ENCODE measurements around the gene C6orf136.
A peak's percentile ranks its signal among the peaks of the same experiment; 100 is the strongest.
"Not testable (repeated sequence)": the region's sequence is repeated elsewhere in the genome, so short reads cannot be mapped to it uniquely, and the experiment has no call there.

The C6orf136 gene

DNA sequence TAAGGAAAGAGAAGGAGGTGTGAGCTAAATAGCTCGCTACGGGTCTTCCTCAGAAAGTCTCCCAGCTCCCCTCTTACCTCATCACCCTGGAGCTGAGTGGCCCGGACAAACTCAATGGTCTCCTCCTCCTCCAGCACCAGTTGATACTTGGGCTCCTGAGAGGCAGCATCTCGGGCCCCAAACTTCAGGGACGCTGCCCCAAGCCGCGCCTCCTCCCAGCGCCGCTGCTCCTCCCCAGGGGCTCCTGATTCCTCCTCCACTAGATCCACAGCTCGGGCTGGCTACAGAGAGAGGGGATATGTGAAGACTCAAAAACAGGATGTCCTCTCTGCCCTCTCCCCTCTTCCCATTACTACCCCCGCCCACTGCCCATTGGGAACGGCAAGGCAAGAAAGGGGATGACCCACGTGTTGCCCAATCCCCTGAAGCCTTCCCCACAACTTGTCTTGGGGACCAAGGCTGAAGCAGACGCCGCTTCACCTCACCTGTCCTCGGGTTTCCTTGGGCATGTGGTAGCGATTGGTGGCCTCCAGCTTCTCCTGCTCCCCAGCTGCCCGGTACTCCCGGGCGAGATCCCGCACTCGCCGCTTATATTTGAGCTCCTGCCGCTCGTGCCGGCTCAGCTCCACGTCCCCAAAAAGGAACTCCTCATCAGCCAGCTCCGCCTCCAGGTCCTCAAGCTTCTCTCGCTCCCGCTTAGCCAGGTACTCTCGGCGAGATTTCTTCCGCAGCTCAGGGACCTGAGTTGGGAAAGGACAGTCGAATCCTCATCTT, 18.2 kb downstream of the C6orf136 start:
- no peak for DNase-seq

DNA sequence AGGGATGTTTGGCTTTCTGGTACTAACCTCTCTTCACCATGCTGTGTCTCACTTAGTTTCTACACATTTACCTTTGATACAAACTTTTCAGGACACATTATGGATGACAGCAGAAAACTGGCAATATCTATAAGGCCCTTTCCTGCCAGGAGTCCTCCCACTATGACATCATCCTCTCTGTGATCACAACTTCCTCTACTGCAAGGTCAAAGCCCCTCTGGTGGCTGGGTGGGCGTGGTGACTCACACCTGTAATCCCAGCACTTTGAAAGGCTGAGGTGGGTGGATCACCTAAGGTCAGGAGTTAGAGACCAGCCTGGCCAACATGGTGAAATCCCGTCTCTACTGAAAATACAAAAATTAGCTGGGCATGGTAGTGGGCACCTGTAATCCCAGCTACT, 19.4 kb downstream of the C6orf136 start:
- DNase-seq = not testable (repeated sequence)

DNA sequence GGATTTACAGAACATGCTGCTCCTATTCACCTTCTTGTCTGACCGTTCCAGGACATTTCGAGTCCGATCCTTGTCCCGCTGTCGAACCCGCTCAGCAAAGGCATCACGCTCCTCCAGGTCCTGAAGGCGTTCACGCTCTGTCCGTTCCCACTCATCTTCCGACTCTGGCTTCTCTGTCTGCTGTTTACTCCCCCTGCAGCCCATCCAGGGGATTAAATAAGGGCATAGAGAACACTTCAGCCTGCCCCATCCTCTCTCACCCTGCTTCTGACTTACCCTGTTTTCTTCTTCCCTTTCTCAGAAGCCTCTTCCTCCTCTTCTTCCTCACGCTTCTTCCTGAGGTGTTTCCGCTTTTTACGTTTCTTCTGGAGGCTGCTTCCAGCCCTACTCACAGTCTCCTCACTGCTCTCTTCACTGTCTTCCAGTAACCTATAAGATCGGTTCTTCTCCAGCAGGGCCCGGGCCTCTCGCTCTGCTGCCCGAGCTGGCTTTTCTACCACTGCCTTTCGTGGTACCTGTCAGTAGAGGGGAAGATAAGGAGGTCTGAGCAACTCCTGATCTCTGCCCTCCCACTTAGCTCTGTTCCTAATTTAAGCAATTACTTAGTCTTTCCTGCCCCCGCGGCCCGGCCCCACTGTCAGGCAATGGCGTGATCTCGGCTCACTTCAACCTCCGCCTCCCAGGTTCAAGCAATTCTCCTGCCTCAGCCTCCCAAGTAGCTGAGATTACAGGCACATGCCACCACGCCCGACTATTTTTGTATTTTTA, 24.0 kb downstream of the C6orf136 start:
- DNase-seq = no peak

DNA sequence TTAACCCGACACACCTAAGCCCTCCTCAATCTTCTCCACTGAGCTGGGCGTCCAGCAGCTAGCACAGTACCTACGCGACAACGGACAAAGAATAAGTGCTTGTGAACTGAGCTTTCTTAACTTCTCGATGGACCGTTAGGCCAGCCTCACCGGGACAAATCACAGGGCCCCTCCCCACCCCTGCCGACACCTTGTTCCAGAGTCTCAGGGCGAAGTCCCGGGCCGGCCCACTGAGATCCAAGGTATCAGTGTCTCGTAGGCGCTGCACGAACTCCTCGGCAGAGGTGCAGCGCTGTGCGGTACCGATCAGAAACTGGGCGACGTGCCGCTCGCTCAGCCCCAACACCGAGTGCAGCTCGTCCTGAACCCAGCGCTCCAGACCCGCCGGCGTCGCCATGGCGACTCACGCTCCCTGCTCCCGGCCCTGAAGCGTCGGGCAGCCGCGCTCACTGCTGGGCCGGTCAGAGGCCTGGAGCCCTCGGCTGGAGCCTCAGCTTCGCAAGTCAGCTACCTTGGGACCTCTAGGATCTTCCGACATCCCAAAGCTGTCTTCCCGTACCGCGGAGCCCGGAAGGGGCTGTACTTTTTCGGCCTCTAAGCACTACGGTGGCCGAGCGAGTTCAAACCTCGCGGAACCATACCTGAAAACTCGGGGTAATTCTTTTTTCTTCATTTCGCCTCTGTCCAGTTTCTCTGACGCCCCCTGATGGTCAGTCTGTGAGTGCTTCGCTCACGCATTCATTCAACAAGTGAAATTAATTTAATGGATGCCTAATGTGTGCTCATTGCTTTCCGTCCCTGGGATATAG, 25.7 kb downstream of the C6orf136 start, which contains the start of gene DHX16:
Gene DHX16, minus strand, starts transcription at position 562 of the 809 bp plus-strand sequence. Its CDS starts 165 bp downstream, at position 397.
- DNase-seq = peak; percentile 99

DNA sequence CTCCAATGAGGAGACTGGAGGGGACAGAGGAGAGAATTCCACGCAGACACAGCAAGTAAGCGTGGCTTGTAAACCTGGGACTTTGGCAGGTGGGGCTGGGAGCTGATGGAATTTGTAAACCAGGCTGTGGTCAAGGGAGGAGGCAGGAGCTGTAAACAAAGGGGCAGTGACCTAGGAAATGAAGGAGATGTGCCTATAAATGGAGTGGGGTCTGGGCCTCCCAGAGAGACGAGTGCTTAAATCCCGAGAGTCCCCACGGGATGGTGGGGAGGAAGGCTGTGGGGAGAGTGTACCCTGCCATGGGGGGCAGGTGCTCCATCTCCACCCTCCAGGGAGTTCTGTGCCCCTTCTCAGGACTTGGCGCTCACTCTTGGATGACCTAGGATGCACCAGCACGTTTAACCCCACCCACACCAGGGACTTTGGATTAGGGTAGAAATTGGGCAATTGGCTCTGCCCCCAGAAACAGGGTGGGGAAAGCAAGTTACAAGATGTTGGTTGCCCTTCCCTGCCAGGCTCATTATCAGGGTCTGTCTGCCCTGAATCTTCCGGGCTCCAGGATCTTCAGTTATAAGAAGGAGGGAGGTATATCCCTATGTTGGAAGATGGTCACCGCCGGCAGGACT, 29.8 kb downstream of the C6orf136 start:
- DNase-seq = no peak

DNA sequence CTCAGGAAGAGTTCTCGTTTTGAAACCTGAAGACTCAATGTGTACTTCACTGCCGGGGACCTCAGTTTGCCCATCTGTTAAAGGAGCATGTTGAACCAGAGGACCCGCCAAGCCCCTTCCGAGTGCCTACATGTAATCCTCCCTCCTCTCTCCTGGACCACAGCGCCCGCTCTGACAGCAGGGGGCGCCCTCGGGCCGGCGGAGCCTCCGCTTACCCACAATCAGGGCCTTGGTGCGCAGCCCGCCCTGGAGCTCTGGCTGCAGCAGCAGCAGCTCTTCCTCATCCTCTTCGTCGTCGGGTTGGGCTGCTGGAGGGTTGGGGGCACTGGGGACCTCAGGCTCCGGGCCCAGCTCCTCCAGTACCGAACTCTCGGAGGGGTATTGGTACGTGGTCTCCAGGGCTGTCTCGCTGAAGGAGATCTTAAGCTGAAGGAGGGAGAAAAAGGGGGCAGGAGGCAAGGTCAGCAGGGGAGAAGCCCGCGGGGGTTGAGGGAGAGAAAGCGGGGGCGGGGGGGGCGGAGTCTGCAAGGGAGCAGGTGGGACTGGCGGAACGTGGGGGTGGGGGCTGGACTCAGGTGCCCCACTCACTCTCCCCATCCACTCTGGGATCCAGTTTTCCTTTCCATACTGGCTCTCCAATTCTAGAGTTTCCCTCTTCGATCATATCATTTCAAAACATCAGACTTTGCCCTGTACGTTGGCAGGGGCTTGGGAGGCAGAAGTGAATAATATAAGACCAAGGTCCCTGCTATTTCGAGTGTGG, 32.2 kb downstream of the C6orf136 start:
- peak; percentile 75 for DNase-seq

DNA sequence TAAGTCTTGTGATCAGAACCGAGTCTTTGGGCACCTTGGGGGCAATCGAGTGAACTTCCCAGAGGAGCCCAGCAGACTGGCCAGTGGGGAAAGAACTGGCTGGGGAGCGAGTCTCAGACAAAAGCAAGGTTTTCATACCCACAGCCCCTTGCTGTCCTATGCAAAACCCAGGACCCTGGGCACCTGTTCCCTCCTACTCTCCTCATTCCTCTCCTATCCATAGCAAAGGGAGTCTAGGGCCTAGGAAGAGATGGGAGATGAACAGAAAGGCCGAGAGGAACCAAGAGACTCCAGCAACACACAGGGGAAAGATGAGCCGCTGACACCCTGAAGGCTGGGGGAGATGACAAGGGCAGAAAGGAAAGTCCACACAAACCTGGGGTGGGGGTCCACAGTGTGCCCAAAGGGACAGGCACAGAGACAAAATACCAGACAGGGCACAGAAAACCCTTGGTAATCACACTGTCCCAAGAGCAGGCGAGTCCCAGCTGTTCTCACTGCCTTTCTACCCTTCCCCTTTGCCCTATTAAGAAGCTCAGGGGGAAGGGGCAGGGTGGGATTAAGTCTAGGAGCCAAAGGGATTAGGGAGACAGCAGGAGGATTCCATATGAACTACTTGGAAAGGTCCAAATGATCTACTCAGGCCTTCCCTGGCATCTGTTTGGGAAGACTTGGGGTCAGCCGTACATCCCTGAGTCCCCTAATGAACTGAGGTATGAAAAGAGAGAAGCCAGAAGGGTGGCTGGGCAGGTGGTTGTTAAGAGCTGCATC, 33.0 kb downstream of the C6orf136 start:
- DNase-seq = no peak

DNA sequence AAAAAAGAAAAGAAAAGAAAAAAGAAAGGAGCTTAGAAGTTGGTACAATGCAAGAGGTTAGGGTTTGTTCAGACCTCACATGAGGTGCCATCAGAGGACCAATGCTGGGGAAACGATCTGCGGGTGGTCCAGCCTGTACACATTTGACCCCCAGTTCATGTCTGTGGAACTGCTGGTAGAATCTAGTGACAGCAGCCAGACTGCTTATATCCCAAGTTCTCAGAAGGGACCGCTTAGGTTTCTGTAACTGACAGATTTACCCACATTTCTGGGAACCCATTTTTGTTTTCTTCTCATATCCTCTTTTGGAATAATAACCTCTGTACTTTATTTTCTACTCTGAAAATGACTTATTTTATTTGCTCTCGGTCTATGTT, 34.8 kb downstream of the C6orf136 start:
- no peak for DNase-seq

DNA sequence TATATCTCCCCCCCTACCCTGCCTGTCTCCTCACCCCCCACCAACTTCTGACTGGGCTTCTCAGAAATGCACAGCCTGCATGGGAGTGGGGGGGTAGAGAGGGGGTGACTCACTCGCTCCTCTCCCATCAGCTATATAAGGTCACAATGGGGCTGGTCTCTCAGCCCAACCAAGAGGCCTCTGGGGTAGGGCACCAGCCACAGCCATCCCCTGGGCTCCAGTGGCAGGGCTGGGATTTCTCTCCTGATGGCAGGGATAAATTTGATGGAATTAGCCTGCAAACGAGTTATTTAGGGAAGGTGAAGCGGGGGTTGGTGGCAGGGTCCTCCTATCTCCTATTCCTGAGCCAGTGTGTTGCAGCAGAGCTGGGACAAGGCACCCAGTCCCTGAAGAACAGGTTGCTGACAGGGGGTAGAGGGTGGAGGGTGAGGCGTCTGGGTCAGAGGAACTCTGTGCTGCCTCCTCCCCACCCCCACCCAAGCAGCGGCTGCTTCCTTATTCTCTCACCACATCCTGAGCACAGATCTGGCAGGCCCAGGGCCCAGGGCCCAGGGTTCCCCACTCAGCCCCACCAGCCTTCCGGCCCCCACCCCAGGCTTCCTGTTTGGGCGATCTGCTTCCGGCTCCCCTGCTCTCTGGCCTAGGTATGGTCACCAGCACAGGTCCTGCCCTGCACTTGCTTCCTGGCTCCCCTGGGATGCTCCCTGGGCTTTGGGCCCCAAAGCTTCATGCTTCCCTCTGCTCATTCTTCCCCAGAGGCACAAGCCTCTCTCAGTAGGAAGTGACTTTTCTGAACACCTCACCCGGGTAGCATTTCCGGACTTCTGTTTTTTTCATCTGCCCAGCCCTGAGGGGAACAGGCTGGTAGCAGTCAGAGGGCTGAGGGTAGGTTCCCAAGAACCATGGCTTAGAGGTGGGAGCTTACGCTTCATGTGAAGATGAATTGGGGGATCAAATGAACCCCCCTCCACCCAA, 35.5 kb downstream of the C6orf136 start:
- DNase-seq = peak; percentile 93

DNA sequence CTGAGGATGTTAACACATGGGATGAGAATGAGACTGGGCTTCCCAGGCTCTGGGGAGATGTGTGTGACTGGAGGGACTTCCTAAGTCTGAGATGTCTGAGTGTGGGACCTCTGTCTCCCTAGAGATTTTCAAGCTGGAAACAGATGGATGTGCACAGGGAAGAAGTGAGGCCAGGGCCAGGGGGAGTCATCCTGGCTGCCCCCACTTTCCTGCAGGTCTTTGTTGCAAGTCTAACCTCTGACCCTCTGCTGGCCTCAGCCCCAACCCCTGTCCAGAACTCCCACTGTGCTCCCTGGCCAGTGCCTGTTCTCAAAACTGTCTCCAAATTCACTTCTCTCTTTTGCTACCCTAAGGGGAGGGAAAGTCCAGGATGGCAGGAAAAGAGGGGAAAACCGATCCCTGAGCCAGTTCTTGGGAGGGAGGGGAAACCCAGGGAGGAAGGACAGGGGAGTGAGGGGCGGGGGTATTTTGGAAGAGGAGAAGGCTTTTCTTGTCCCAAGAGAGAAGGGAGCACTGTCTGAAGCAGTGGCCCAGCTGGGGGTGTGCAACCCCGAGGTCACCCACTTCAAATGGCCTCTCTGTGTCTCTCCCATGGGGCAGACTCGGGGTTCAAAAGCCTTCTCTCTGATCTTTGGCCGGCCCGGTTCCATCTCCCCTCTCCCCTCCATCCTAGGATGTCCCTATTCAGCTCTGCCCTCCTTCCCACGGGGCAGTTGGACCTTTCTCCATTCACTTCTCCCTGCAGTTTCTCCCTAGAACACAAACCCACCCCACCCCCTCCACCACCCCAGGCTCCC, 36.4 kb downstream of the C6orf136 start:
- no peak for DNase-seq

DNA sequence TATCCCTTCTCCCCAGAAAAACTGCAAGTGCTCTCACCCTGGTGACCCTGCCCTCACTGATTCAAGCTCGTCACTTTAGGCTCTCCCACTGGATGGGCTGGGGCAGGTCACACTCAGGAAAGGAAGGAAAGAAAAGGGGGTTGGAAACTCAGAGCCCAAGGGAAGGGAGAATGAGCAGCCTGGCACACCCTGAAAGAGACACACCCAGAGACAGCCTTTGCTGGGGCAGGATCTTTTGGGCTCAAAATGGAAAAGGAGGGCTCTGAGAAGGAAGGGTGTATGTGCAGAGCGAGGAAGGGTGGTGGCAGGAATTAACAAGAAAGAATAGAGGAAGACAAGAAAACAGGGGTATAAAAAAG, 37.0 kb downstream of the C6orf136 start:
- no peak for DNase-seq

DNA sequence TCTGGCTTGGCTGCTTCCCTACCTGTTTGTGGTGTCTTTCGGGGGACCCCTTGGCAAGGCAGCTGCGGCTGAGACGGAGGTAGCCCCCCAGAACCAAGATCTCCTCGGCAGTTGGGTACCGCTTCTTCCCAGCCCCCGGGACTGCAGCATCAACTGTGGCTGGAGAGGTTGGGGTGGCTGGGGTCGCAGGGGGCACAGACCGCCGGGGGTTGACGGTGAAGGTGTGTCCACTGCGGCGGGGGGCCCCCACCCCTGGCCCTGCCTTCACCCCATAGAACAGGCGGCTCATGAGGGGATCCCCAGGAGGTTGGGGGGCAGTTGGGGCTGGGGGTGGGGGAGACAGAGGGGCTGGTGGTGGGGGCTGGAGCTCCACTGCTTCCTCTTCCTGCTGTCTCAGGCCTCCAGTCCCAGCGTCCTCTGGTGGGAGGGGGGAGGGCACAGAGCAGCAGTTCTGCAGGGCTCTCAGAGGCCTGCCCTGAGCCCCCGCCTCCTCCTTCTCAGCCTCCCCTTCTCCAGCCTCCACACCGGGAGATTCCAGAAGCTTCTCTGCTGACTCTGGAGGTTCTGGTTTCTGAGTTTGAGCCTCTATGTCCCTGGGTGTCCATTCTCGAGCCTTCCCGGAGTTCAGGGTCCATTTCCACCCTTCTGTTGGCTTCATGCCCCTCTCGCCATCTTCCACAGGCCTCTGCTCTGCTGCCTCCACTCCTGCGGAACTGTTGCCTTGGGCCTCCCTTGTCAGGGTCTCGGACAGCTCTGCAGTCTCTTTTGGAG, 37.6 kb downstream of the C6orf136 start:
- DNase-seq = peak; percentile 44

DNA sequence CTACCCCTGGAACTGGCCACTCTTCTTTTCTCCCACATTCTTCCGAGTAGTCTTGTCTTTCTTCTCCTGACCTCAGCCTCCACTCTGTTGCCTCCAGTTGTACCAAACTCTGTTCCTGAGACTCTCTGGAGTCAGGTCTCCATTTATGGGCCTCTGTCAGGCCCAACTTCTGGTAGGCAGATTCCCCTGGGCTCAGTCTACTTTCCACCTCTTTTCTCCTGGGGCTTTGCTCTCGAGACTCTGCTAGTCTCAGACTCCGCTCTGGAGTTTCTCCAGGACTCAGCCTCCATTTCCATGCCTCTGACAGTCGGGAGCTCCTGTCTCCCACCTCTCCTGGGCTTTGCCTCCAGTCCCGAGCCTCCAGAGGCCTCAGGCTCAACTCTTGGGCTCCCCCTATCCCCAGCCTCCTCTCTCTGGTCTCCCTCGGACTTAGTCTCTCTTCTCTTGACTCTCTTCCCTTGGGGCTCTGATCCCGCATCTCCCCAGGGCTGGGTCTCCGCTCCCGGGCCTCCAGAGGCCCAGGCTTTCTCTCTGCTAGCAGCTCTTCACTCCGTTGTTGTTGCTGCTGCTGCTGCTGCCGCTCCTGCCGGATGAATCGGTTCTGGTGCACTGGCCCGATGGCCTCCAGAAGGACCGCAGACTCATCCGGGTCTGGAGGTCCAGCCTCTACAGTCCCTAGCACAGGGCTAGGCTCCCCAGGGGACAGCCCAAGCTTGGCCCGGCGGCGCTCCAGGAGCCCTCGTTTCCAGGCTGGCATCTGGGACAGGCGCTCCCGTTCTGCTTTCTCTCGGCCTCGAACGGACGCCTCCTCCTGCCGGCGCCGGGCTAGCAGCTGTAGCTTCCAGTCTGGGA, 38.5 kb downstream of the C6orf136 start:
- DNase-seq = peak; percentile 24

DNA sequence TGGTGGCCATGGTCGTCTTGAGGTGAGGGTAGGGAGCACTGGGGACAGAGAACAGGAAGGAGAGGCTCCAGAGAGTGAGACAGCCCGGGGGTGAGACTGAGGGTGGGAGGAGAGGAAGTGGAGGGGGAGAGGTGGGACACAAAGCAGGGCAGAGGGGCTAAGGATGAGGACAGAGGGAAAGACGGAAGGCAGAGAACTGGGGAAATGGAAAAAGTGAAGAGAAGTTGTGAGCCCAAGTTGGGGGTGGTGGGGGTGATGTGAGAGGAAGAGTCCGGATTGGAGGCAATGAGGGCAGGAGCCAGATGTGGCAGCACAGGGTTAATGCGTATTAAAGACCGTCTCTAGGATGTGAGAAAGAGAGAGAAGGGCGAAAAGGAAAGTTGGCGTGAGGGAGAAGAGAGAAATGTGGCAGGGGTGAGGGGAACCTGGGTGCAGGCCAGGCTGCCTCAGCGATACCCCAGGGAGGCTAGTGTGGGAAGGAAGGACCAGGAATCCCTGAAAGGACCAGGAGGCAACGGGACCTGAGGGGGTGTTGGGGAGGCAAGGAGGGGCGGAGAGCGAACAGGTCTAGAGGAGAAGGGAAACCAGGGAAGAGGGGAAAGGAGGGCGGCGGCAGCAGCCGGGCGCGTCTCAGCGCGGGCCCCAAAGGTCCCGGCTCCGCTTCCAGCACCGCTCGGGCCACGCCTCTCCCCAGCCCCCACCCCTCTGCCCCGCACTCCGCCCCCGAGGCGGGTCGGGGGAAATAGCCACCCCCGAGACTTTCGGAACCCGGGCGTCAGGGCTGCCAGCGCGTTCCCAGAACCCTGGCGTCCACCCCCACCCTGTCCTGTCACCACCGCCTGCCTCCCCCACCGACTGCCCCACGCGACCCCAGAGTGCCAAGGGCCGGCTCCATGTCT, 39.3 kb downstream of the C6orf136 start, which contains the start of gene PPP1R18:
Gene PPP1R18, minus strand, starts transcription at position 637 of the 899 bp plus-strand sequence. Its CDS starts 627 bp downstream, at position 10.
- peak; percentile 66 for DNase-seq

DNA sequence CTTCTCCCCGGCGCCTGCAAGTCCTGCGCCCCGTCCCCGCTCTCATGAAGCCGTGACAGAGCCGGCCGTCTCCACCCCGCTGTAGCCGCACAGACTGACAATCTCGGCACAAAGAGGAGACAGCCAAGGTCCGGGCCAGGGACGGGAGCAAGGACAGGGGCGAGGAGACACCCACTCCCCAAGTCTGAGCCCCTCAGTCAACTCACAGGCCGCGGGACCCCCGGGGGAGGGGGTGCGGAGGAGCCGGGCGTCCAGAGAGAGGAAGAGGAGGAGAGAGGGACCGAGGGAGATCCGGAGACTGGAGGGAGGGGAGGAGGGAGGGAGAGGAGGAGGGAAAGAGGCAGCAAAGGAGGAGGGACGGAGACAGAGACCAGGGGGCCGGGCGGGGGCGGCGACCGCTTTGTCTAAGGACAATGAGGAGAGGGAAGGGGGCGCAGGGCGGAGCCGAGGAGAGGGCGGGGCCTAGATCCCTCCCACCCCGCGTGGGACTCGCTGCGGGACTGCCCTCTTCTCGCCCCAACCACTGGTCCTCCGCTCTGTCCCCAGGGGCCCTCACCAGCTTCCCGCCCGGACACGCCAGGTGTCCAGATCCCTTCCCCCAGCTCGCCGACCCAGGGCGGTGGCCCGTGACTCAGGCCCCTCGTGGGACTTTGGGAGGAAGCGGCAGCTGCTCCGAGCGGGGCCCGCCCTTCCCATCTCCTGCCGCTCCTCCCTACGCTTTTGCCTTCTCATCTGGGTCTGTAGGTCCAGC, 40.1 kb downstream of the C6orf136 start:
- peak; percentile 97 for DNase-seq

All from fibroblast of skin of right quadriceps (primary cell).